Parathyroid adenoma (tissue), 2 donors: ENCODE data around the gene IDS.

Experiments used
- H2AFZ ChIP-seq: fragments of 300-600 bp; sonication (generic); one replicate; pipeline ENCODE4 v1.7.0; 2017; ENCODE audit warnings: antibody characterized with exemption, mild to moderate bottlenecking
- H3K27ac ChIP-seq: fragments of 300-600 bp; sonication (generic); one replicate; pipeline ENCODE4 v1.7.0; 2017
- H3K27me3 ChIP-seq: fragments of 300-600 bp; sonication (generic); one replicate; pipeline ENCODE4 v1.7.0; 2017; ENCODE audit warnings: low read length; ENCODE audit not compliant: control insufficient read depth, insufficient read depth
- H3K36me3 ChIP-seq: fragments of 300-600 bp; sonication (generic); one replicate; pipeline ENCODE4 v1.7.0; 2017; ENCODE audit warnings: low read length; ENCODE audit not compliant: control insufficient read depth, insufficient read depth
- H3K4me1 ChIP-seq: fragments of 300-600 bp; sonication (generic); one replicate; pipeline ENCODE4 v1.7.0; 2017; ENCODE audit warnings: control low read depth
- H3K4me2 ChIP-seq: fragments of 300-600 bp; sonication (generic); one replicate; pipeline ENCODE4 v1.7.0; 2017; ENCODE audit warnings: low read length
- H3K4me3 ChIP-seq: fragments of 300-600 bp; sonication (generic); one replicate; pipeline ENCODE4 v1.7.0; 2017; ENCODE audit warnings: low read depth, low read length
- H3K79me2 ChIP-seq: fragments of 300-600 bp; sonication (generic); one replicate; pipeline ENCODE4 v1.7.0; 2017; ENCODE audit warnings: control low read depth
- H3K9ac ChIP-seq: fragments of 300-600 bp; sonication (generic); one replicate; pipeline ENCODE4 v1.7.0; 2017; ENCODE audit warnings: mild to moderate bottlenecking
- H3K9me3 ChIP-seq: fragments of 300-600 bp; sonication (generic); one replicate; pipeline ENCODE4 v1.7.0; 2017; ENCODE audit warnings: low read length; ENCODE audit not compliant: control insufficient read depth
- TF ChIP-seq, protein P1 (sequence below): fragments of 300-600 bp; sonication (generic); IDR thresholded peaks from one replicate; pipeline ENCODE4 v1.7.0; 2017; ENCODE audit warnings: antibody characterized with exemption, mild to moderate bottlenecking
- donor health status: primary hyperparathyroidism.

Gene IDS

DNA sequence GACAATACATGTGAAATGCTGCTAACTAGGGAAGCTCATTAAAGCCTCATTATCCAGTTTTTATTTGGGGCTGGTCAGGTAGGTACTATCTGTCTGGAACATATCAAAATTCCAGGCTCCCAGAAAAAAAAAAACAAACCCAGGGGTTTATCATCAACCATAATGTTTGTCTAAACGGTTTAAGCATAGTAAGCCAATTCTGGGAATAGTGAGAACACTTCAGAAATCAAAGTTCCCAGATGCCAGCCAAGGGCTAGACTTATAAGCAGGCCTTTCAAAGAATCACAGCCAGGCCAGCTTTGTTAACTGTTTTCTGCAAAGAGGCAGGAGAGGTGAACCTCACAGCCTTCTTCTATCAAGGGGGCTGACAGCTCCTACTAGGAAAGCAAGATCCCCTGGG is 8.1 kb downstream of the IDS start:
- no peak overlapping the region for H3K9ac ChIP-seq
- no peaks in the 10 kb centered on the region for H3K36me3 ChIP-seq
- no peak overlapping the region for H2AFZ ChIP-seq
- peaks cover 13% of the 10 kb centered on the region for H3K79me2 ChIP-seq
- no peaks in the 10 kb centered on the region for H3K27me3 ChIP-seq
- H3K27ac ChIP-seq, result no peak overlapping the region
- H3K9me3 ChIP-seq, result no peaks in the 10 kb centered on the region
- no peak overlapping the region for H3K4me2 ChIP-seq
- H3K4me1 ChIP-seq, result no peaks in the 10 kb centered on the region
- TF ChIP-seq, protein P1, sequence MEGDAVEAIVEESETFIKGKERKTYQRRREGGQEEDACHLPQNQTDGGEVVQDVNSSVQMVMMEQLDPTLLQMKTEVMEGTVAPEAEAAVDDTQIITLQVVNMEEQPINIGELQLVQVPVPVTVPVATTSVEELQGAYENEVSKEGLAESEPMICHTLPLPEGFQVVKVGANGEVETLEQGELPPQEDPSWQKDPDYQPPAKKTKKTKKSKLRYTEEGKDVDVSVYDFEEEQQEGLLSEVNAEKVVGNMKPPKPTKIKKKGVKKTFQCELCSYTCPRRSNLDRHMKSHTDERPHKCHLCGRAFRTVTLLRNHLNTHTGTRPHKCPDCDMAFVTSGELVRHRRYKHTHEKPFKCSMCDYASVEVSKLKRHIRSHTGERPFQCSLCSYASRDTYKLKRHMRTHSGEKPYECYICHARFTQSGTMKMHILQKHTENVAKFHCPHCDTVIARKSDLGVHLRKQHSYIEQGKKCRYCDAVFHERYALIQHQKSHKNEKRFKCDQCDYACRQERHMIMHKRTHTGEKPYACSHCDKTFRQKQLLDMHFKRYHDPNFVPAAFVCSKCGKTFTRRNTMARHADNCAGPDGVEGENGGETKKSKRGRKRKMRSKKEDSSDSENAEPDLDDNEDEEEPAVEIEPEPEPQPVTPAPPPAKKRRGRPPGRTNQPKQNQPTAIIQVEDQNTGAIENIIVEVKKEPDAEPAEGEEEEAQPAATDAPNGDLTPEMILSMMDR, result no peak
- no peak overlapping the region for H3K4me3 ChIP-seq

DNA sequence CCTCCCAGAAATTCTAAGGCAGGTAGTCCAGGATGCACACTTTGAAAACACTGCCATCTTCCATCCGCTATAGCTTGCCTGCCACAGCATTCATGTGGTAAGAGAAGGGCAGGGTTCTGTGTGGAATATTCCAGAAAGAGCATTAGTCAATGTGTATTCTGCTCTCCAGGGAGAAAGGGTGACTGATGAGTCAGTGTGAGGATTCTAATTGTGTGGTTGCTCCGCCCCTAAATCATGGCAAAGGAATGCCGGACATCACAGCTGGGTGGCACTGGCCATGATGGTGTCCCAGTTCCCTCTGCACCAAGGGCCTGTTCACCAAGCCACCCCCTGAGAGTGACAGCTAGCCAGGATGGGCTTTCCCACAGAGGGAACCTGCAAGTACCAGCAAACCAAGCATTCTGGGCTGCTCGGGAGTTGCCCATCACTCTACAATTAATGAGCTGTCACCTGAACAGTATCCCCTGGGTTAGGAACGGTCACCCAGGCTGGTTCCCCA is 9.5 kb downstream of the IDS start:
- Histone ChIP-seq H3K27me3 (no peaks in the 10 kb centered on the region), H3K9me3 (no peaks in the 10 kb centered on the region), H3K27ac (no peak overlapping the region), H3K4me2 (no peak overlapping the region), H2AFZ (no peak overlapping the region), H3K36me3 (no peaks in the 10 kb centered on the region), H3K9ac (no peak overlapping the region), H3K4me1 (no peaks in the 10 kb centered on the region), H3K4me3 (no peak overlapping the region), H3K79me2 (peaks cover 10% of the 10 kb centered on the region)
- TF ChIP-seq, protein P1, result no peak

DNA sequence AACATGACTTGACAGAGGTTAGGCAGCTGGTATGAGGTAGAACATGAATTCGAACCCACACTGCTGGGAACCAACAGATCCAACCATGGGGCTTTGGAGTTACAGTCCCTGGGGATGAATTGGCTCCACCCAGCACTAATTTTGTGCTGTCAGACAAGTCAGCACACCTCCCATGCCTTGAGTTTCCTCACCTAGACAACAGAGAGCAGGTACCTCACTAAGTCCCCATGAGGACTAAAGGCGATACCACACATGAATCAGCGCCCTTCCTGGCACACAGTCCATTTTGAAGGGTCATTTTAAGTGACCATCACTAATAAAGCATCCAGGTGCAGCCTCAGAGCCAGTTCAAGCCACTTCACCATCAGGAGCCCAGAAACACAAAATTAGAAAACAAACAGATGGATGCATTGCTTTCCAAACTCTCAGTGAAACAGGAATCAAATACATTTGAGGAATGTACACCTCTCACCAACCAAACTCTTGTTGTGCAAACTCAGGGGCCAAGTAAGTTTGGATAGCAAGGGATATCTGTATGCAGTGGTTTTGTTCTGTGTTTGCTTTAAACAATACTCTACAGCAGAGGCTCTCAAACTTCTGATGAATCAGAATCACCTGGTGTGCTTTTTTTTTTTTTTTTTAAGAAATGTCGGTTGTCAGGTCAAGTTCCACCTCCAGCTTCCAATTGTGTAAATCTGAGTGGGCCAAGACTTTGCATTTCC is 10.1 kb downstream of the IDS start:
- TF ChIP-seq, protein P1, result no peak
- Histone ChIP-seq H3K27ac (no peak overlapping the region), H3K4me2 (no peak overlapping the region), H3K36me3 (no peaks in the 10 kb centered on the region), H3K4me1 (no peaks in the 10 kb centered on the region), H3K9me3 (no peaks in the 10 kb centered on the region), H3K27me3 (no peaks in the 10 kb centered on the region), H3K9ac (no peak overlapping the region), H3K4me3 (no peak overlapping the region), H3K79me2 (peaks cover 10% of the 10 kb centered on the region), H2AFZ (no peak overlapping the region)

GRCh38 chrX:149493567-149494562 is 11.2 kb downstream of the IDS start:
- no peak overlapping the region for H3K4me2 ChIP-seq
- H3K79me2 ChIP-seq, result peaks cover 10% of the 10 kb centered on the region
- no peak overlapping the region for H2AFZ ChIP-seq
- H3K27me3 ChIP-seq, result no peaks in the 10 kb centered on the region
- H3K4me3 ChIP-seq, result no peak overlapping the region
- no peaks in the 10 kb centered on the region for H3K4me1 ChIP-seq
- H3K36me3 ChIP-seq, result no peaks in the 10 kb centered on the region
- no peak overlapping the region for H3K9ac ChIP-seq
- TF ChIP-seq, protein P1, result no peak
- H3K9me3 ChIP-seq, result no peaks in the 10 kb centered on the region
- H3K27ac ChIP-seq, result no peak overlapping the region
